COR-L47 (cell line): ENCODE data around the gene TEAD1.
A peak's percentile ranks its signal among the peaks of the same experiment; 100 is the strongest.

Experiments
- DNase-seq: peaks from one replicate; lab custom pipeline; 2025; lab: John Stamatoyannopoulos, UW

Gene TEAD1

GRCh38 chr11:12686246-12687060 lies 12.2 kb downstream of the TEAD1 start:
- DNase-seq = no peak

GRCh38 chr11:12687216-12687623 lies 13.0 kb downstream of the TEAD1 start:
- DNase-seq = no peak

- no peak for DNase-seq
Observed at GRCh38 chr11:12687740-12688139, 13.5 kb downstream of the TEAD1 start.

- DNase-seq = no peak
Observed at GRCh38 chr11:12689029-12689755, 15.0 kb downstream of the TEAD1 start.

GRCh38 chr11:12690663-12691062 lies 16.4 kb downstream of the TEAD1 start:
- no peak for DNase-seq

- DNase-seq = no peak
Observed at GRCh38 chr11:12691473-12691872, 17.3 kb downstream of the TEAD1 start.

GRCh38 chr11:12692229-12693075 lies 18.2 kb downstream of the TEAD1 start:
- no peak for DNase-seq

GRCh38 chr11:12693094-12693478 lies 18.9 kb downstream of the TEAD1 start:
- DNase-seq = no peak

- DNase-seq = peak; percentile 25
Observed at GRCh38 chr11:12693479-12694182, 19.4 kb downstream of the TEAD1 start.

GRCh38 chr11:12694183-12694531 lies 19.9 kb downstream of the TEAD1 start:
- no peak for DNase-seq

- no peak for DNase-seq
Observed at GRCh38 chr11:12695221-12695794, 21.1 kb downstream of the TEAD1 start.

- DNase-seq = no peak
Observed at GRCh38 chr11:12695873-12696272, 21.7 kb downstream of the TEAD1 start.

GRCh38 chr11:12696911-12697581 lies 22.8 kb downstream of the TEAD1 start:
- peak; percentile 19 for DNase-seq

- no peak for DNase-seq
Observed at GRCh38 chr11:12698048-12698447, 23.8 kb downstream of the TEAD1 start.

- DNase-seq = no peak
Observed at GRCh38 chr11:12701811-12702592, 27.8 kb downstream of the TEAD1 start.

GRCh38 chr11:12702999-12703453 lies 28.8 kb downstream of the TEAD1 start:
- DNase-seq = no peak

- DNase-seq = no peak
Observed at GRCh38 chr11:12704049-12704448, 29.8 kb downstream of the TEAD1 start.

- DNase-seq = no peak
Observed at GRCh38 chr11:12705874-12706273, 31.7 kb downstream of the TEAD1 start.

- DNase-seq = peak; percentile 76
Observed at GRCh38 chr11:12706545-12707499, 32.6 kb downstream of the TEAD1 start.
